Measurements from ENCODE around the gene ATP8B3. TPM values are rescaled to one million over a fixed set of nuclear protein-coding genes. Genes with fewer than 3 reads are reported as not detected.
A peak's percentile ranks its signal among the peaks of the same experiment; 100 is the strongest.

ATP8B3 gene
- total RNA-seq = under 1 TPM; 0.37 to 0.66 (median 0.43) TPM

GRCh38 chr19:1811942-1812425, at the start of gene ATP8B3:
Gene ATP8B3 (minus strand): TSS chr19:1812276. CDS start chr19:1811736, 540 bp downstream.
- DNase-seq = peak; percentile 56
- H3K4me3 Mint-ChIP-seq = peak within 1 kb of the TSS; percentile 88
- H3K27me3 Mint-ChIP-seq (ENCODE audit: low read depth) = no peaks in the 10 kb centered on the region
- H3K4me1 Mint-ChIP-seq (ENCODE audit: low read depth) = peaks cover 13% of the 10 kb centered on the region
- peaks cover 3% of the 10 kb centered on the region for H3K36me3 Mint-ChIP-seq (ENCODE audit: insufficient read depth)
- ATAC-seq = peak; percentile 16 to 39
- H3K9me3 Mint-ChIP-seq = no peaks in the 10 kb centered on the region

- H3K4me1 Mint-ChIP-seq (ENCODE audit: low read depth) = peaks cover 35% of the 10 kb centered on the region
- no peaks in the 10 kb centered on the region for H3K9me3 Mint-ChIP-seq
- DNase-seq (no peak), ATAC-seq (no peak)
- no peaks in the 10 kb centered on the region for H3K27me3 Mint-ChIP-seq (ENCODE audit: low read depth)
- no peaks in the 10 kb centered on the region for H3K36me3 Mint-ChIP-seq (ENCODE audit: insufficient read depth)
- H3K4me3 Mint-ChIP-seq = peak overlapping the region; percentile 98
These were observed 49.5 kb upstream of the ATP8B3 start for GRCh38 chr19:1861599-1862031.

- Mint-ChIP-seq H3K9me3 (no peaks in the 10 kb centered on the region), H3K4me1 (ENCODE audit: low read depth) (peaks cover 40% of the 10 kb centered on the region), H3K27me3 (ENCODE audit: low read depth) (no peaks in the 10 kb centered on the region), H3K4me3 (peak overlapping the region; percentile 98), H3K36me3 (ENCODE audit: insufficient read depth) (no peaks in the 10 kb centered on the region)
- ATAC-seq = no peak
- DNase-seq = no peak
These were observed 48.9 kb upstream of the ATP8B3 start for GRCh38 chr19:1860821-1861598.

- H3K36me3 Mint-ChIP-seq (ENCODE audit: insufficient read depth) = no peaks in the 10 kb centered on the region
- no peak for ATAC-seq
- H3K9me3 Mint-ChIP-seq = no peaks in the 10 kb centered on the region
- DNase-seq = peak; percentile 55
- H3K4me1 Mint-ChIP-seq (ENCODE audit: low read depth) = peaks cover 44% of the 10 kb centered on the region
- H3K4me3 Mint-ChIP-seq = peak overlapping the region; percentile 98
- no peaks in the 10 kb centered on the region for H3K27me3 Mint-ChIP-seq (ENCODE audit: low read depth)
These were observed 48.1 kb upstream of the ATP8B3 start for GRCh38 chr19:1860042-1860775.

- Mint-ChIP-seq H3K36me3 (ENCODE audit: insufficient read depth) (no peaks in the 10 kb centered on the region), H3K4me3 (peak overlapping the region; percentile 44), H3K4me1 (ENCODE audit: low read depth) (peaks cover 52% of the 10 kb centered on the region), H3K27me3 (ENCODE audit: low read depth) (no peaks in the 10 kb centered on the region), H3K9me3 (no peaks in the 10 kb centered on the region)
- ATAC-seq = no peak
- no peak for DNase-seq
These were observed 47.3 kb upstream of the ATP8B3 start for GRCh38 chr19:1859331-1859781.

GRCh38 chr19:1858412-1859081, 46.5 kb upstream of the ATP8B3 start:
- Mint-ChIP-seq H3K4me3 (peak overlapping the region; percentile 33), H3K36me3 (ENCODE audit: insufficient read depth) (no peaks in the 10 kb centered on the region), H3K9me3 (no peaks in the 10 kb centered on the region), H3K27me3 (ENCODE audit: low read depth) (no peaks in the 10 kb centered on the region), H3K4me1 (ENCODE audit: low read depth) (peaks cover 52% of the 10 kb centered on the region)
- ATAC-seq = no peak
- DNase-seq = no peak

- no peaks in the 10 kb centered on the region for H3K27me3 Mint-ChIP-seq (ENCODE audit: low read depth)
- peaks cover 2% of the 10 kb centered on the region for H3K36me3 Mint-ChIP-seq (ENCODE audit: insufficient read depth)
- no peaks in the 10 kb centered on the region for H3K9me3 Mint-ChIP-seq
- DNase-seq (no peak), ATAC-seq (no peak)
- peak overlapping the region; percentile 66 for H3K4me3 Mint-ChIP-seq
- peaks cover 58% of the 10 kb centered on the region for H3K4me1 Mint-ChIP-seq (ENCODE audit: low read depth)
These were observed 45.7 kb upstream of the ATP8B3 start for GRCh38 chr19:1857648-1858326.

- DNase-seq = peak; percentile 63
- H3K9me3 Mint-ChIP-seq = no peaks in the 10 kb centered on the region
- no peaks in the 10 kb centered on the region for H3K27me3 Mint-ChIP-seq (ENCODE audit: low read depth)
- peak; percentile 5 for ATAC-seq
- peaks cover 2% of the 10 kb centered on the region for H3K36me3 Mint-ChIP-seq (ENCODE audit: insufficient read depth)
- peaks cover 63% of the 10 kb centered on the region for H3K4me1 Mint-ChIP-seq (ENCODE audit: low read depth)
- peak overlapping the region; percentile 78 for H3K4me3 Mint-ChIP-seq
These were observed 44.9 kb upstream of the ATP8B3 start for GRCh38 chr19:1856698-1857603.

GRCh38 chr19:1856345-1856697, 44.2 kb upstream of the ATP8B3 start:
- no peak for DNase-seq

GRCh38 chr19:1855828-1856255, 43.8 kb upstream of the ATP8B3 start:
- ATAC-seq (peak; percentile 22 to 28), DNase-seq (no peak)
- H3K9me3 Mint-ChIP-seq = no peaks in the 10 kb centered on the region
- peak overlapping the region; percentile 78 for H3K4me3 Mint-ChIP-seq
- H3K4me1 Mint-ChIP-seq (ENCODE audit: low read depth) = peaks cover 59% of the 10 kb centered on the region
- H3K36me3 Mint-ChIP-seq (ENCODE audit: insufficient read depth) = peaks cover 2% of the 10 kb centered on the region
- H3K27me3 Mint-ChIP-seq (ENCODE audit: low read depth) = no peaks in the 10 kb centered on the region

More at GRCh38 chr19:1856345-1856697, 44.2 kb upstream of the ATP8B3 start:
- Mint-ChIP-seq H3K4me1 (ENCODE audit: low read depth) (peaks cover 59% of the 10 kb centered on the region), H3K9me3 (no peaks in the 10 kb centered on the region), H3K4me3 (peak overlapping the region; percentile 78), H3K27me3 (ENCODE audit: low read depth) (no peaks in the 10 kb centered on the region), H3K36me3 (ENCODE audit: insufficient read depth) (peaks cover 2% of the 10 kb centered on the region)
- no peak for ATAC-seq

- Mint-ChIP-seq H3K4me3 (peak overlapping the region; percentile 78), H3K4me1 (ENCODE audit: low read depth) (peaks cover 60% of the 10 kb centered on the region), H3K9me3 (no peaks in the 10 kb centered on the region), H3K27me3 (ENCODE audit: low read depth) (no peaks in the 10 kb centered on the region), H3K36me3 (ENCODE audit: insufficient read depth) (peaks cover 2% of the 10 kb centered on the region)
- peak; percentile 51 for DNase-seq
- ATAC-seq = peak; percentile 58 to 62
These were observed 43.2 kb upstream of the ATP8B3 start for GRCh38 chr19:1855040-1855827.

- Mint-ChIP-seq H3K36me3 (ENCODE audit: insufficient read depth) (peaks cover 2% of the 10 kb centered on the region), H3K9me3 (no peaks in the 10 kb centered on the region), H3K27me3 (ENCODE audit: low read depth) (no peaks in the 10 kb centered on the region), H3K4me1 (ENCODE audit: low read depth) (peaks cover 63% of the 10 kb centered on the region), H3K4me3 (no peak overlapping the region)
- ATAC-seq (no peak), DNase-seq (no peak)
These were observed 42.5 kb upstream of the ATP8B3 start for GRCh38 chr19:1854542-1855039.
